Erythroblast (primary cell): Measurements from ENCODE around the gene CCL21.

Experiments
- GATA1 ChIP-seq: IDR thresholded peaks from 2 replicates; pipeline ENCODE4 v1.6.1; 2011; ENCODE audit warnings: low read depth, mild to moderate bottlenecking, control low read depth, low read length, moderate library complexity
- POLR2A ChIP-seq: IDR thresholded peaks from 2 replicates; pipeline ENCODE4 v1.6.1; 2011; ENCODE audit warnings: mild to moderate bottlenecking, low read length

- TF ChIP-seq POLR2A (no peak), GATA1 (no peak)
These were observed 23.2 kb downstream of the CCL21 start for GRCh38 chr9:34686732-34687131.
